Measurements from ENCODE around the gene CLDN2.
"Not testable (repeated sequence)": the region's sequence is repeated elsewhere in the genome, so short reads cannot be mapped to it uniquely, and the experiment has no call there.

The CLDN2 gene, protein sequence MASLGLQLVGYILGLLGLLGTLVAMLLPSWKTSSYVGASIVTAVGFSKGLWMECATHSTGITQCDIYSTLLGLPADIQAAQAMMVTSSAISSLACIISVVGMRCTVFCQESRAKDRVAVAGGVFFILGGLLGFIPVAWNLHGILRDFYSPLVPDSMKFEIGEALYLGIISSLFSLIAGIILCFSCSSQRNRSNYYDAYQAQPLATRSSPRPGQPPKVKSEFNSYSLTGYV

DNA sequence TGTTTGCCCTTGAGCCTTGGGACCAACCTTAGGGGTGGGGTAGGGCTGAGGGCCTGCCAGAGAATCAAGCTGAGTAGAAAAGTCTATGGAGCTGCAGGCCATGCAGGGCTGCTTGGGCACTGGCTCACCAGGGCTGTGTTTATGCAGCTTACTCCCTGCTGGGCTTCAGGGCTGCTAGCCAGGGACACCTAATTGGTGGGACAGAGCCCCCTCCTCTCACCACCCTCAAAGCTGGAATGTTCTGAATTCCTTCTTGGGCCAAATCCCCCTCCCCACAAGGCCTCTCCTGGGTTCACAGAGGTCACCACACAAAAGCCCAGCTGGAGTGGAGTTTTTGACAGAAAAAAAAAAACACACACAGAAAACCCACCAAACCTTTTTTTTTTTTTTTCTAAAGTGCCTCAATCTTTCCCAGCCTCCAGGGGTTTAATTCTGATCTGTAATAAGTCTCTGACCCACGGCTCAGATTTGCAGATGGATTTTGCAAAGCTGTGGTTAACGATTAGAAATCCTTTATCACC is at the start of gene CLDN2:
CLDN2 (plus strand) TSS at position 471 of the 521 bp plus-strand sequence. CDS start 7,827 bp downstream, outside the sequence.
- no peak for DNase-seq (ENCODE audit: low spot score)

DNA sequence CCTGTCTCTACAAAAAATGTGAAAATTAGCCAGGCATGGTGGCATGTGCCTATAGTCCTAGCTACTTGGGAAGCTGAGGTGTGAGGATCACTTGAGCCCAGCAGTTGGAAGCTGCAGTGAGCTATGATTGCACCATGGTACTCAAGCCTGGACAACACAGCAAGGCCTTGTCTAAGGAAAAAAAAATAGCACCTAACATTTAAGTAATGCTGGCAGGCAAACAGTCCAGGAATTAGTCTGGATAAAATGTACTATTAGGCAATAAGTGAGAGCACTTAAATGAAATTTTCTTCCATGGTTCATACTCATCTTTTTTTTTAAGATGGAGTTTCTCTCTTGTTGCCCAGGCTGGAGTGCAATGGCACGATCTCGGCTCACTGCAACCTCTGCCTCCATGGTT is 47.4 kb upstream of the CLDN2 start:
- not testable (repeated sequence) for DNase-seq (ENCODE audit: low spot score)

DNA sequence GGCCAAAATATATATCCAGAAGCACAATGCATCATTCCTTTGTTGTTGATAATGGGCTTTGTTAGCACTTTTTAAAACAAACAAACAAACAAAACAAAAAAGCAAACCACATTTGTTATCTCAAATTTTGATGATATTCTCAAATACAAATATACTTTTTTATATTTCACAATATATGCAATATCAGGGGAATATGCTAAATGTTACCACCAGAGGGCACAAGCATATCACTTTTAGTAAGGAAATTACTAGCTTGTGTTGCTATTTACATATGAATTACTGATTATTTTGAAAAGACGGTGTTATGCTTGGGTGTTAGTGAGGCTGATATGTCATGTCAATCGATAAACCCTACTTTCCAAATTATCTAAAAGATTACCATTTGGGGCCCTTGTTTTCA is 46.1 kb upstream of the CLDN2 start:
- peak; percentile 4 for DNase-seq (ENCODE audit: low spot score)

DNA sequence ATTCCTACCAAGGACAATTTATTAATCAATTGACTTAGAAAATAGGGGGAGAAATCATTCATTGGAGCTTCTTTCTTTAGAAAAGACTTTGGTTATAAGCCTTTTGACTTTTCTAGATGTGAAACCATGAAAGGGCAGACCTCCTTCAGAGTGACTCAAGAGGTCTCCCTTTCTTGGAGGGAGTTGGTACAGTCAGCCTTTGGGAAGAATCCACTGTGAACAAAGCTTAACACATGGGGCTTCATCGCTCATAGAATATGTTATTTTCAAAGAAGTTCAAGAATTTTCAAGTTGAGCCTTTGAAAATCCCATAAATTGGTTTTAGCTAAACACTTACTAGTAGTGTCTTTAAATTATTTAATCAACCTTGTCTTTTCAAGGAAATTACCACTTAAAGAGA is 45.1 kb upstream of the CLDN2 start:
- DNase-seq (ENCODE audit: low spot score), result no peak

- DNase-seq (ENCODE audit: low spot score), result no peak
These were observed 30.7 kb upstream of the CLDN2 start for GRCh38 chrX:106889468-106889867.

DNA sequence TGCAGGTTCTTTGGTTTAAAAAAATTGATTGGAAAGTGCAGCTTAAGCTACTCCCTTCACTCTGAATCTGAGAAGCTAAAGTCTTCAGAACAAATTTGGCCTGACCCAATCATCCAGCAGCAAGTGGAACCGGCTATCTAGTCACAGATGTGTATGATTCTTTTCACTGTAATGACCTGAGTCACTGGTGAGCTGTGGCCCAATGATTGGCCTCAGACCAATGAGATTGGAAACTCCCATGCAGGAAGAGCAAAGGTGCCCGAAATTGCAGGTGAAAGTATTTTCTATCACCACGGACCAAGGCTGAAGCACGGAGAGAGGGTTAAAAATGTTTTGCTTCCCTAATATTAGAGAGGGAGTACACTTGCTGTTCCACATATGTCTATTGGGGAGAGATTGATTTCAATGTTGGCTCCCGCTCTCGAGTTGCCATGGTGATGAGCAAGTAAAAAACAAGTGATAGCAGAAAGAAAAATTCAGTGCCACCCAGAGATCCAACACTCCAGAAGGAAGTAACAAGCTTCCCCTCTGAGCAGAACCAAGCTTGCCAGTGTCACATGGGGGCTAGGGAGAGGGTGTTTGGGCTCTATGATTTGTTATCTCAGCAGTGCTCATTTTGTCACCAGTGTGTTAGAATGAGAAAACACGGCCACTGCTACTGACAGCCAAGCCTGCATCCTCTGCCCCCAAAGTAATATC is 28.3 kb upstream of the CLDN2 start:
- no peak for DNase-seq (ENCODE audit: low spot score)

DNA sequence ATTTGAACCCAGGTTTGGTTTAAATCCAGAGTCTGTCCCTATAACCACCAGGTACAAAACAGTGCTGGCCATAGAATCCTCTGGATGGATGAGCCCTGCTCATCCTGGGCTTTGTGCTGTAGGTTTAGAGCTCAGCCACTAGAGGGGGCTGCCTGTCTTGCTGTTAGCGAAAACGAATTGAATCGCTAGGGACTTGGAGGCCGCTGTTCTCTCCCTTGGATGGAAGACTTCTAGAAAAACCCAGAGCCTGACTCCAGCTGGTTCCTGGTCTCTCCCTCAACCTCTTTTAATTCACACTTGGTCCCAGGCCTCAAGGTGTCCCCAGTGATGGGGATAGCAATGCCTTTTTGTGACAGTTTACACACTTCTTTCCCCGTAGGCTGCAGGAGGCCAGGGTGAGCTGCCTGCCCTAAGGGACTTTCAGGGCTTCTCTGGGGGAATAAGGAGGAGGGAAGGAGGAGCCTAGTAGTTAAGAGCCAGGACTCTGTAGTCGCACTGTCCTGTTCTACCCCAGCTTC is 25.8 kb upstream of the CLDN2 start:
- peak; percentile 12 for DNase-seq (ENCODE audit: low spot score)

DNA sequence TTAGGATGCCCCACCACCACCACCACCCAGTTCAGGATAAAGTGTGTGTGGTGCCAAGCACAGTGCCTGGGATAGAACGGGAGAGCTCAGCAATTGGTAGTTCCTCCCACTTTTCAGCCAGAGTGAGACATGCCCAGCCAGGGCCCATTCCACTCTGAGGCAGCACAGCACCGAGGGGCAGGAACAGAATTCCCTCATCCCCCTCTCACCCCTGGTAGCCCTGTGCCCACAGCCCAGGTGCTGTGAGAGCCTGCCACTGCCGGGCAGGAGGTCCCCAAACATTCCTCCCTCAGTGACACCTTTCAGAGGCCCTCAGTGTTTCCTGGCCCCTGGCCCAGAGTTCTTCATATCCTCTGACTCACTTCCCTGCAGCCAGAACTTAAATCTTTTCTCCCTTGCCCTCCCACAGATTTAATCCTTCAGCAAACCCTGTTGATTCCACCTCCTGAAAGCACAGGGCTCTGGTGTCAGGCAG is 25.2 kb upstream of the CLDN2 start:
- no peak for DNase-seq (ENCODE audit: low spot score)

DNA sequence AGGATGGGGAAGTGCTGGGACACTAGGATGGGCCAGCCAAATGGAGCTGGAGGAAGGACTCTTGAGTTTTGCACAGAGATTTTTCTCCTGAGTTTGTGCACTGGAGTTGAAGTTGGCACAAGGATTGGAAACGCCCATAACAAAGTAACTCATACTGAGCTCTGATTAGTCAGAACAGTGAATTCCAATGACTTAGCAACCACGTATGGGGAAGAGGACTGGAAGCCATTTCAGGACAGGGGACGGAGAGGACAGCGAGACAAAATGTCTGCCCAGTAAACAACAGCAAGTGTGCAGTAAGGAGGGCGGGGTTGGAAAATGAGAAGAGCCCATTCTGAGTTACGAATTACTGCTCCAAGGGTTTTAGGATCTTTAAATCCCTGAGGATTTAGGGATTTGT is 22.9 kb upstream of the CLDN2 start:
- DNase-seq (ENCODE audit: low spot score), result no peak

- peak; percentile 14 for DNase-seq (ENCODE audit: low spot score)
These were observed 21.7 kb upstream of the CLDN2 start for GRCh38 chrX:106898462-106898861.

GRCh38 chrX:106899276-106899675 is 20.9 kb upstream of the CLDN2 start:
- no peak for DNase-seq (ENCODE audit: low spot score)

GRCh38 chrX:106899841-106900240 is 20.4 kb upstream of the CLDN2 start:
- no peak for DNase-seq (ENCODE audit: low spot score)

- no peak for DNase-seq (ENCODE audit: low spot score)
These were observed 18.9 kb upstream of the CLDN2 start for GRCh38 chrX:106901341-106901740.

DNA sequence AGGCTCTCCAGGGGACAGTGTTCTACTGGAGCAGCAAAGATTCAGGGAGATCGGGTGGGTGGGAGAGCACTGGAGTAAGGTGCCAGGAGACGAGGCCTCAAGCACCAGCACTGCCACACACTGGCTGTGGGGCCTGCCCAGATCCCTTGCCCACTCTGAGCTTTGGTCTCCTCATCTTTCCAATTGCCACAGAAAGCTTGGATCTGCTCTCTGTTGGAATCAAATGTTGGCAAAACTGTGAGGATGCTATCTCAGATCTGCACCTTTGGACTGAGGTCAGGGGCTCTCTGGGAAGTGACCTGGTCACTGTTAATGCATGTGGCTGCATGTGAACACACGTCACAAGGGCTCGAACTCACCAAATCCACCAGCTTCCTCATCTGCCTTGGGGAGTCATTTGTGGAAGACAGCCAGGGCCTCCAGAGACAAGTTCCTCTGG is 18.4 kb upstream of the CLDN2 start:
- DNase-seq (ENCODE audit: low spot score), result no peak

DNA sequence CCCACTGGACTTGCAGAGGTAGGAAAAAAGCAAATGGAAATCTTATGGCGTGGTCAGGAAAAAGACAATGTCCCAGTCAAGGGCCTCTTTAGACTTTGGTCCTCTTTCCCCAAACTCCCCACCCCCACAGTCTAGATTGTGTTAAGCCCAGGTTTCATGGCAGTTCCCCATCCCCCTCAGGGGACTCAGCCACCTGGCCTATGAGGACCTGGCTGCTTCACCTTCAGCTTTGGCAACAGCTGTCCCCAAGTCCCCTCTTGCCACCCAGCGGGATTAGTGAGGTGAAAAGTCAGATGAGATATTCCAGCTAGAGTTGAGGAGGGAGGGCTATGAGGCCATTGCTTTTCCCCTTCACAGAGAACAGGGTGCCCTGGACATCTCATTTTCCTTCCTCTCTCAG is 17.5 kb upstream of the CLDN2 start:
- no peak for DNase-seq (ENCODE audit: low spot score)

DNA sequence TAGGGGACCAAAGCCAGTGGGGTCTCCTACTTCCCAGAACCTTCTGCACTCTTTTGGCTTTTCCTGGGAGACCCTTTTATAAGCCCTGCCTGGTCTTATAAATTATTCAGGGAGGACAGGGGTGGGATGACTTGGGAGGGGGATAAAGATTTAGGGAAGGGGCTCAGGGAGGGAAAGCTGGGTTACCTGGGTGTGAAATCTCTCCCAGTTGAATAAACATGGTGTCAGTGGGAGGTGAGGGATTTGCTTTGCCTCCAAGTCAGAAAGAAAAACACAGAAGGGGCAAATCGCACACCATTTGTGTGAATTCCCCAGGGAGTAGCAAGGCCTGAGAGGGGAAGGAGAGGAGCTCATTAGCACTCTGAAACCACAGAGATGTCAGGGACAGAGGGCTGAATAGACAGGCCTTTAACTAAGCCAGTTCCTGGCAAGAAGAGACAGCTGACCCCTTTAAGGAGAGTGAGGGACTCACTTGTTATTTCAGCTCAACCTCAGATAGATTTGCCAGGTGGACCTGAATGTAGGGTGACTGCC is 16.8 kb upstream of the CLDN2 start, which contains the start of gene RIPPLY1:
RIPPLY1 (minus strand) TSS at position 51 of the 534 bp plus-strand sequence. CDS start 54 bp downstream, outside the sequence.
- DNase-seq (ENCODE audit: low spot score), result no peak

DNA sequence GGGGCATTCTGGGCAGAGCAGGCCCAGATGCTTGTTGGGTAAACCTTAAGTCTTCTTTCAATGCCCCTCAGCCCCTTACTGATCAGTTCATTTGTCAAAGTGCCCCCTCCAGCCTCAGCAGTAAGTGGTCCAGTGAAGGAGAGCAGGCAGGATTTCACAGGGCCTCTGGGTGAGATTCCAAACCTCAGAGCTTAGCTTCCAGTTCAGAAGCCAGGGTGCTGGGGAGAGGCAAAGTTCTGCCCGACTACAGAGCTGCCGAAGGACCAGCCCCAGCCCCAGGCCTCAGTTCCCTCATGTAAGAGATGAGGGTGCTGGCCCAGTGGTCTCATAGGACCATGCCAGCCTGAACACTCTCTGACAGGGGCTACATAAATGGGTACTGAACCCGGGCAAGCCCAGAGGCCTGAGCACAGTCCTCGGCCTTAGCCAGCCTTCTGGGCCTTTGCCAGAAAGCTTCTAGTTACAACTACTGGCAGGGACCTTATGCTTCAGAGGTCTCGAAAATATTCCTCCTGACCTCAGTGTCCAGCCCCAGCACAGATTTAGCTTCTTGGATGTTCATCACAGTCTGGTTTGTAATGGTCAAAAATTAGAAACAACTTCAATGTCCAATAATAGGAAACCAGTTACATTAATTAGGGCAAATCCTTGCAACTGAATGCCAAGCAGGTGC is 16.2 kb upstream of the CLDN2 start:
- no peak for DNase-seq (ENCODE audit: low spot score)

DNA sequence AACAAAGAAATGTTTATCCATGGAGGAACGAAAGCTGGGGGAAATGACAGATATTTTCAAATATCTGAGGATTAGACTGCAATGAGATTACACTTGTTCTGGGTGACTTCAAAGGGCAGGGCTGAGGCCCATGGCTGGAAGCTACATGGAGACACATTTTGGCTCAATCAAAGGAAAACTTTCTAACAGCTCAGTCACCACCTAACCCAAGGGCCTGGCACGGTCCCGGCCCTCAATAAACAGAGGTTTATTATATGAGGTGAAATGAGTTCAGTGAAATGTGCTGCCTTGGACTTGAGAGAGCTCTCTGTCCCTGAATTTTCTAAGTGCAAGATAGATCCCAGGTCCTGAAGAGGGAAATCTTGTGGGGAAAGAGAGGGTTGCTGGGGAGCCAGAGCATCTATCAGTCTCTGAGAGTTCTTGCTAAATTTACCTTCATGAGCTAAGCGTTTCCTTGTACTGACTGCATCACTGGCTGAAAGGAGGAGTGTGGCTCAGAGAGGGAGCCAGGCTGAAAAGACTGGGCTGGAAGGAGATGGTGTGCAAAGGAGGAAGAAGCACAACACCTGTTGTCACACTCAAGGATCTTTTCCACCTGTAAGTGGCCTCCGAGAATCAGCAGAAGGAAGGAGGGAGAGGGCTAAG is 15.0 kb upstream of the CLDN2 start:
- no peak for DNase-seq (ENCODE audit: low spot score)

GRCh38 chrX:106906361-106906760 is 13.8 kb upstream of the CLDN2 start:
- DNase-seq (ENCODE audit: low spot score), result no peak

- DNase-seq (ENCODE audit: low spot score), result no peak
These were observed 7.3 kb upstream of the CLDN2 start for GRCh38 chrX:106912864-106913263.

GRCh38 chrX:106917830-106918500 is 2.2 kb upstream of the CLDN2 start:
- no peak for DNase-seq (ENCODE audit: low spot score)

Data from germinal center (tissue), 1 donor.